Effector memory CD8-positive, alpha-beta T cell (primary cell): ENCODE measurements around the gene NSD1.
A peak's percentile ranks its signal among the peaks of the same experiment; 100 is the strongest.

Experiments used
- ATAC-seq: fragments of 150-1000 bp; cut with Tn5 transposase; replicated peaks from 2 replicates; pipeline ENCODE4 v1.10.0; 2021; ENCODE audit warnings: mild to moderate bottlenecking, moderate library complexity
- DNase-seq, 3 experiments: peaks; one replicate each; pipeline ENCODE4 v3.0.0; 2021
- H3K27ac Mint-ChIP-seq, 2 donors: one replicate each; pipeline ENCODE4 v1.8.0; 2022; ENCODE audit warnings: mild to moderate bottlenecking in 2 of 2, mixed read lengths in 2 of 2, moderate library complexity in 2 of 2
- H3K27me3 Mint-ChIP-seq, 2 donors: one replicate each; pipeline ENCODE4 v1.8.0; 2022; ENCODE audit warnings: mixed read lengths in 2 of 2
- H3K36me3 Mint-ChIP-seq: one replicate; pipeline ENCODE4 v1.8.0; 2022; ENCODE audit warnings: mild to moderate bottlenecking, moderate library complexity, mixed read lengths; ENCODE audit not compliant: insufficient read depth
- H3K4me1 Mint-ChIP-seq, 2 donors: one replicate each; pipeline ENCODE4 v1.8.0; 2022; ENCODE audit warnings: low read depth in 2 of 2, mixed read lengths in 2 of 2
- H3K4me3 Mint-ChIP-seq, 2 donors: one replicate each; pipeline ENCODE4 v1.8.0; 2022; ENCODE audit warnings: mild to moderate bottlenecking in 2 of 2, mixed read lengths in 2 of 2, moderate library complexity in 2 of 2
- H3K9me3 Mint-ChIP-seq, 2 donors: one replicate each; pipeline ENCODE4 v1.8.0; 2022; ENCODE audit warnings: mixed read lengths in 2 of 2

The NSD1 gene

GRCh38 chr5:177291735-177292134, 158.2 kb downstream of the NSD1 start:
- Mint-ChIP-seq H3K4me3 (no peak overlapping the region), H3K27me3 (no peaks in the 10 kb centered on the region), H3K9me3 (no peaks in the 10 kb centered on the region), H3K36me3 (peaks cover 72% of the 10 kb centered on the region), H3K4me1 (peaks cover 14 to 17% of the 10 kb centered on the region in 2 donors), H3K27ac (peak overlapping the region in 1 of 2 donors; percentile 54)
- DNase-seq (no peak), ATAC-seq (no peak)

DNA sequence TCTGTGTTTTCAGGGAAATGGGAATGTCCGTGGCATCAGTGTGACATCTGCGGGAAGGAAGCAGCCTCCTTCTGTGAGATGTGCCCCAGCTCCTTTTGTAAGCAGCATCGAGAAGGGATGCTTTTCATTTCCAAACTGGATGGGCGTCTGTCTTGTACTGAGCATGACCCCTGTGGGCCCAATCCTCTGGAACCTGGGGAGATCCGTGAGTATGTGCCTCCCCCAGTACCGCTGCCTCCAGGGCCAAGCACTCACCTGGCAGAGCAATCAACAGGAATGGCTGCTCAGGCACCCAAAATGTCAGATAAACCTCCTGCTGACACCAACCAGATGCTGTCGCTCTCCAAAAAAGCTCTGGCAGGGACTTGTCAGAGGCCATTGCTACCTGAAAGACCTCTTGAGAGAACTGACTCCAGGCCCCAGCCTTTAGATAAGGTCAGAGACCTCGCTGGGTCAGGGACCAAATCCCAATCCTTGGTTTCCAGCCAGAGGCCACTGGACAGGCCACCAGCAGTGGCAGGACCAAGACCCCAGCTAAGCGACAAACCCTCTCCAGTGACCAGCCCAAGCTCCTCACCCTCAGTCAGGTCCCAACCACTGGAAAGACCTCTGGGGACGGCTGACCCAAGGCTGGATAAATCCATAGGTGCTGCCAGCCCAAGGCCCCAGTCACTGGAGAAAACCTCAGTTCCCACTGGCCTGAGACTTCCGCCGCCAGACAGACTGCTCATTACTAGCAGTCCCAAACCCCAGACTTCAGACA, 160.4 kb downstream of the NSD1 start:
- Mint-ChIP-seq H3K27me3 (no peaks in the 10 kb centered on the region), H3K4me1 (peaks cover 18 to 20% of the 10 kb centered on the region in 2 donors), H3K36me3 (peaks cover 67% of the 10 kb centered on the region), H3K27ac (peak overlapping the region; percentile 88 to 89), H3K9me3 (no peaks in the 10 kb centered on the region), H3K4me3 (no peak overlapping the region)
- DNase-seq = no peak
- no peak for ATAC-seq

DNA sequence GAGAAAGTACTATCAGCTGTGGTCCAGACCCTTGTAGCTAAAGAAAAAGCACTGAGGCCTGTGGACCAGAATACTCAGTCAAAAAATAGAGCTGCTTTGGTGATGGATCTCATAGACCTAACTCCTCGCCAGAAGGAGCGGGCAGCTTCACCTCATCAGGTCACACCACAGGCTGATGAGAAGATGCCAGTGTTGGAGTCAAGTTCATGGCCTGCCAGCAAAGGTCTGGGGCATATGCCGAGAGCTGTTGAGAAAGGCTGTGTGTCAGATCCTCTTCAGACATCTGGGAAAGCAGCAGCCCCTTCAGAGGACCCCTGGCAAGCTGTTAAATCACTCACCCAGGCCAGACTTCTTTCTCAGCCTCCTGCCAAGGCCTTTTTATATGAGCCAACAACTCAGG, 161.1 kb downstream of the NSD1 start:
- H3K4me1 Mint-ChIP-seq = peaks cover 22 to 25% of the 10 kb centered on the region in 2 donors
- H3K4me3 Mint-ChIP-seq = no peak overlapping the region
- H3K27me3 Mint-ChIP-seq = no peaks in the 10 kb centered on the region
- peak overlapping the region; percentile 88 to 89 for H3K27ac Mint-ChIP-seq
- no peak for ATAC-seq
- no peak for DNase-seq
- no peaks in the 10 kb centered on the region for H3K9me3 Mint-ChIP-seq
- H3K36me3 Mint-ChIP-seq = peaks cover 67% of the 10 kb centered on the region

- Mint-ChIP-seq H3K4me1 (peaks cover 32 to 38% of the 10 kb centered on the region in 2 donors), H3K27me3 (no peaks in the 10 kb centered on the region), H3K27ac (peak overlapping the region; percentile 88 to 89), H3K36me3 (peaks cover 64% of the 10 kb centered on the region), H3K9me3 (no peaks in the 10 kb centered on the region), H3K4me3 (peak overlapping the region in 1 of 2 donors; percentile 51)
- ATAC-seq (no peak), DNase-seq (no peak)
These were observed 162.4 kb downstream of the NSD1 start for GRCh38 chr5:177295924-177296323.

DNA sequence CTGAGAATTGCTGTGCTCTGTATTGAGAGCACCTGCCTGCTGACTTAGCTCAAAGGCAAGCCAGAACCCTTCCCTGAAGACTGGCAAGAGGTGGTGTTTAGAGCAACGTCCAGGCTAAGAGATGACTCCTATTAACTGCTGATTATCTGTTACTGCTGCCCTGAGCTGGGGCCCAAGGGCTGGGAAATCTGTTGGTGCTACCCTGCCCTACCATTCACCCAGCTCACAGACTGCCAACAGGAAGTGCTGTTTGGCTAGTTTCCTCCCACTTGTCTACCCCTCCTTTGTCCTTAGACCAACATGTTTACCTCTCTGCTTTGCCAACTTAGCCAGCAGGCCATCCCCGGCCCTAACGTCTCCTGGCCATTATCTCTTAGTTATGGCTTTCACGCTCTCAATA, 163.0 kb downstream of the NSD1 start:
- no peak for ATAC-seq

DNA sequence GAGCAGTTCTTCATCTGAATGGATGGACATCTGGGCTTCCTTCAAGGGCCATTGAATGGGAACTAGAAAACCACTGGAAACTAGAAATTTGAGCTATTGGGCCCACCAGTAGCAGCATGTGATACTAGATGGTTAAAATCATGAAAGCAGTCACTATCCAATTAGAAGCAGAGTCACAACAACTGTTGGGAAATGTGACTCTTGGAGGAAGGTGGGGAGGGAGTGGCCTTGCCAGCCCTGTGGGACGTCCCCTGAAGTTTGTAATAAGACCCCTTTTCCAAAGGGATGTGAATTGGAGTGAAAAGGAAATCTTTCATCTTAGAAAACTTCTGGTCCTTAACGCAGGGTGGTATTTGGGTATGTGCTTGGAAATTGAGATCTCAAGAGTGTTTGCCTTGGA, 164.3 kb downstream of the NSD1 start:
- H3K27me3 Mint-ChIP-seq = no peaks in the 10 kb centered on the region
- ATAC-seq (no peak), DNase-seq (no peak)
- peaks cover 47 to 53% of the 10 kb centered on the region in 2 donors for H3K4me1 Mint-ChIP-seq
- H3K36me3 Mint-ChIP-seq = peaks cover 61% of the 10 kb centered on the region
- no peaks in the 10 kb centered on the region for H3K9me3 Mint-ChIP-seq
- H3K4me3 Mint-ChIP-seq = no peak overlapping the region
- H3K27ac Mint-ChIP-seq = peak overlapping the region; percentile 90 to 97

More for the DNA sequence above, 163.0 kb downstream of the NSD1 start:
- Mint-ChIP-seq H3K27ac (peak overlapping the region; percentile 88 to 89), H3K27me3 (no peaks in the 10 kb centered on the region), H3K4me3 (peak overlapping the region in 1 of 2 donors; percentile 51), H3K4me1 (peaks cover 37 to 43% of the 10 kb centered on the region in 2 donors), H3K9me3 (no peaks in the 10 kb centered on the region), H3K36me3 (peaks cover 61% of the 10 kb centered on the region)
- DNase-seq = no peak

- DNase-seq = no peak
- peaks cover 64% of the 10 kb centered on the region for H3K36me3 Mint-ChIP-seq
- no peak for ATAC-seq
- H3K27me3 Mint-ChIP-seq = no peaks in the 10 kb centered on the region
- peak overlapping the region; percentile 90 to 97 for H3K27ac Mint-ChIP-seq
- H3K4me1 Mint-ChIP-seq = peaks cover 58 to 63% of the 10 kb centered on the region in 2 donors
- no peaks in the 10 kb centered on the region for H3K9me3 Mint-ChIP-seq
- H3K4me3 Mint-ChIP-seq = peak overlapping the region; percentile 72 to 79
These were observed 166.1 kb downstream of the NSD1 start for GRCh38 chr5:177299697-177300096.

DNA sequence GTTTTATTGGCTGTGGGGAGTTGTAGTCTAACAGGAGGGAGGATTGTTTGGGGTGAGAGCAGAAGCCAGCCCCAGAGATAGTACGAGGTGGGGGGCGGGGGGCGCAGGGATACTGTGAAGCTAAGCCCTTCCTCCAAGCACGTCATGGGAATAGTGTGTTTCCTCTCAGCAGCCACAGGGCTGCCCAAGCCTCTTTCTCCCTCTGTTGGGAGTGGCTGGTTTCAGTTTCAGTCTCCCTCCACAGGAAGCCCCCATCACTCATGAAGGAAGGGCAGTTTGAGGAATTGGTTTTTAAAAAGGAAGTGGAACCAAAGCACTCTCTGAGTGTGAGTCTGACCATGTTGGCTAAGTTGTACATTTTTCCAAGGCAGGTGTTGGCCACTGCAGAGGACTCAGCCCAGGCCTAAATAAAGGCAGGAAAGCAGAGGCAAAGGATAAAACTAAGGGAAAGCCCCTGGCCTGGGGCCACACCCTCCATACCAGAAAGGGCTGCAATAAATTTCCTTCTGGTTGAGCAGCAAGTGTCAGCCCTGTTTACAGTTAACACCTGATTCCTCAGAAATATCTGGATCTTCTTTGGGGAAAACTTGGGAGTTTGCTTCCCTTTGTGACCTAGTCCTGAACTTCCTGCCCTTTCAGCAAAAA, 166.8 kb downstream of the NSD1 start:
- ATAC-seq (peak; percentile 62), DNase-seq (peak; percentile 48 to 56 (median 48))
- Mint-ChIP-seq H3K36me3 (peaks cover 65% of the 10 kb centered on the region), H3K27me3 (no peaks in the 10 kb centered on the region), H3K9me3 (no peaks in the 10 kb centered on the region), H3K4me1 (peaks cover 65 to 68% of the 10 kb centered on the region in 2 donors), H3K4me3 (peak overlapping the region; percentile 72 to 79), H3K27ac (peak overlapping the region; percentile 90 to 97)

DNA sequence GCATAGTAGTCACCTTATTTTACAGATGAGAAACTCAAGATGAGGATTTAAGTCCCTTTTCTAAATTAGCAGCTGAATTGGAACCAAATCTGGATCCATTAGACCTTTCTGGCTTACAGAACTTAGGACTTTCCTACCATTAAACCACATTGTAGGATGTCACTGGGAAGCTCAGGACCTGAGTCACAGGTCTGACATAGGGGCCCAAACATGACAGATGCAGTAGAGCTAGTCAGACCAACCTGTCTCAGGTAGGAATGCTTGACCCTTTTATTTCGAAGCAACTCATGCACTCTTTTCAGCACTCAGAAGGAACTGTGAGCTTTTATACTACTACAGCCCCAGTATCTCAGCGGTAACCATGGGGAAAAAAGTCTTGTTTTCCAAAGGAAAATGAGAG, 167.4 kb downstream of the NSD1 start:
- Mint-ChIP-seq H3K27me3 (no peaks in the 10 kb centered on the region), H3K4me1 (peaks cover 65 to 66% of the 10 kb centered on the region in 2 donors), H3K9me3 (no peaks in the 10 kb centered on the region), H3K4me3 (peak overlapping the region; percentile 79 to 92), H3K36me3 (peaks cover 64% of the 10 kb centered on the region), H3K27ac (peak overlapping the region; percentile 90 to 97)
- ATAC-seq (no peak), DNase-seq (no peak)

DNA sequence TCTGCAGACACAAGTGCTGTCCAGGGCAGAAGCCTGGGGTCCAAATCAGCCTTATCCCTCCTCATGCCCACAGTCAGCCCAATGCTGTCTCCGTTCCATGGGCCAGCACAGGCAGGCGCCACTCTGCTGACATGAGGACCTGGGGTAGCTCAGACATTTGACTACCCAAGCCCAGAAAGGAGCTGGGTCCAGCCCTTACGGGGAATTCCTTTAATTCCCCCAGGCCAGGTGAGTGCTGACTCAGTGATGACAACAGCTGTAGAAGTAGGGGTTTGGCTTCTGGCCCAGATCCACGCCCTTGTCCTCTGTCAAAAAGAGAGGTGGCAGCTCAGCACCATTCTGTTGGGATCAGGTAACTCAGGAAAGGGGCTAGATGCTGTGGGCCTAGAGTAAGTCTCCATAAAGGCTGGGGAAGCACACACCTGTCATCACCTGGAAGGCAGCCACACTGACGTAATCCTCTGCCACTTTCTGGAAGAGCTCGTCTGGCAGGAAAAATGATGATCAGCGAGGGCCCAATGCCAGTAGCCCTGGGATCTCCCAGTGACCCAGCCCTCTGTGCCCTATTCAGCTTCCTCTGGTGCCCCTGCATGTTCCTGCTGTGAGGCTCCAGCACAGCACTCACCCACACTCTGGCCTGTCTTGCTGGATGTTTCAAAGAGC, 168.1 kb downstream of the NSD1 start:
- Mint-ChIP-seq H3K4me1 (peaks cover 61 to 63% of the 10 kb centered on the region in 2 donors), H3K27me3 (no peaks in the 10 kb centered on the region), H3K4me3 (peak overlapping the region; percentile 92 to 94), H3K9me3 (no peaks in the 10 kb centered on the region), H3K27ac (peak overlapping the region; percentile 92 to 97), H3K36me3 (peaks cover 67% of the 10 kb centered on the region)
- ATAC-seq = no peak
- no peak for DNase-seq

DNA sequence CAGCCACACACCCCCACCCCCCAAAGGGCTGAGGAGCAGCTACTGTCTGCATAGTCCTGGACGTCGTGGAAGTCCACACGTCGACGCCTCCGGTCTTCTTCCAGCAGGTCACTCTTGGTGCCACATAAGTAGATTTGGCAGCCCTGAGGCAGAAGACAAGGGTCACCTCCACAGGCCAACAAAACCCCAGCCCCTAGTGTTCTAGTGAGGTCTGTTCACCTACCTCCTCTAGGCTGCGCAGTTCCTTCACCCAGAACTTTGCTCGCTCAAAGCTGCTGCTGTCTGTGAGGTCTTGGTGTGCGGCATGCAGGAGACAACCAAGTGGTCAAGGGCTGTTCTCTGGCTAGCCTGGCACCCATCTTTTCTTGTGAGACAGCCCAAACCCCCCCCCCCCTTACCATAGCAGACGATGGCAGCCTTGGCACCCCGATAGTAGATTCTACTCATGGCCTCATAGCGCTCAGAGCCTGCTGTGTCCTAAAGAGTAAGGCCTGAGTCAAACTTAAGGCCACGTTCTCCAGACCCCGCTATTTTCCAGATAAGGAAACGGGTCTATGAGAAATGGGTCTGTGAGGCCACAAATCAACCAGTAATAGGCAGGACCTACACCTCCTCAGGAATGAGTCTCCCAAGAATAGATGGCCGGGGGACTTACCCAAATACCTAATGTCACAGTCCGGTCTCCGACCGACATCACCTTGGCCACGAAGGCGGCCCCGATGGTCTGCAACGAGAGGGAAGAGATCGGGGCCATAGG, 169.0 kb downstream of the NSD1 start:
- Mint-ChIP-seq H3K4me1 (peaks cover 58 to 62% of the 10 kb centered on the region in 2 donors), H3K4me3 (peak overlapping the region; percentile 92 to 94), H3K27me3 (no peaks in the 10 kb centered on the region), H3K36me3 (peaks cover 70% of the 10 kb centered on the region), H3K27ac (peak overlapping the region; percentile 92 to 97), H3K9me3 (no peaks in the 10 kb centered on the region)
- no peak for DNase-seq
- no peak for ATAC-seq

DNA sequence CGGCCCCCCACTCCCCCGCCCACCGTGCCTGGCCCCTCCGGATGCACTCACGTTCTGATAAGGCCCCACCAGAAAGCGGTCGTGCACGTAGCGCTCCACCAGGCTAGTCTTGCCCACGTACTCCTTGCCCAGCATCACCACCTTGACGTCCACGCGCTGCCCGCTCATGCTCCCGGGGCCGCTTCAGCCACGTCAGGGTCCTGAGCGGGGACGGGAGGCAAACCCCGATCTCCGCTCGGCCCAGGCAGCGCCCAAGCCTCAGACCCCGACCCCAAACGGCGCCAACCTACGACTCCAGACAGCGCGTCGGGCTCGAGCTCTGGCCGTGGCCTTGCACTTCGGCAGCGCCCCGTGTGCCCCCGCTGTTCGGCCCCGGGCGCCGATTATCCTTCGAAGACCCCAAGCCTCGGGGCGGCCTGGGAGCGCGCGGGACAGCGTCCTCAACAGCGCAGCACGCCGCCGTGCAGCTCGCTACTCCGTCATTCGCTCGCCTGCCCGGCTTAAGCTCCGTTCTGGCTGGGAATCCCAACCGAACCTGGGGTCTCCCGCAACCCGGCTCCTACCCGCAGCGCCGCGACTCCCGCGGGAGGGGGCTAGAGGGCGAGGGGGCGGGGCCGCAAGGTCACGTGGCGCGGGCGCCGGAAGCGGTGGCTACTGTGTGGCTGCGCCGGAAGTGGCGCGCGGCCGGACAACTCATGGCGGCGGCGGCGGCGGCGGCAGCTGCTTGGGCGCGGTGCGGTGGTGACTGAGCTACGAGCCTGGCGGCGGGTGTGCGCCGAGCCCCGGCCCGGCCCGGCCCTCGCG, 169.8 kb downstream of the NSD1 start, which contains the start of the genes PRELID1 and RAB24:
Gene PRELID1, plus strand, starts transcription at position 679 of the 804 bp plus-strand sequence. CDS start 187 bp downstream, outside the sequence.
Gene RAB24, minus strand, starts transcription at position 599 of the 804 bp plus-strand sequence. Its CDS starts 431 bp downstream, at position 168.
- Mint-ChIP-seq H3K9me3 (no peaks in the 10 kb centered on the region), H3K4me1 (peaks cover 59 to 62% of the 10 kb centered on the region in 2 donors), H3K36me3 (peaks cover 69% of the 10 kb centered on the region), H3K4me3 (peak within 1 kb of the TSS; percentile 92 to 94), H3K27me3 (no peaks in the 10 kb centered on the region), H3K27ac (peak within 1 kb of the TSS; percentile 92 to 97)
- peak; percentile 74 for ATAC-seq
- peak; percentile 87 to 90 (median 88) for DNase-seq
